GM12874 (cell line): ENCODE measurements around the gene TTC16.

Experiments used
- TF ChIP-seq, protein P1 (sequence below): IDR thresholded peaks from 2 replicates; pipeline ENCODE4 v1.5.1; 2011; ENCODE audit warnings: low read depth, mild to moderate bottlenecking, control low read depth, low read length, moderate library complexity; ENCODE audit not compliant: insufficient read depth

The TTC16 gene

DNA sequence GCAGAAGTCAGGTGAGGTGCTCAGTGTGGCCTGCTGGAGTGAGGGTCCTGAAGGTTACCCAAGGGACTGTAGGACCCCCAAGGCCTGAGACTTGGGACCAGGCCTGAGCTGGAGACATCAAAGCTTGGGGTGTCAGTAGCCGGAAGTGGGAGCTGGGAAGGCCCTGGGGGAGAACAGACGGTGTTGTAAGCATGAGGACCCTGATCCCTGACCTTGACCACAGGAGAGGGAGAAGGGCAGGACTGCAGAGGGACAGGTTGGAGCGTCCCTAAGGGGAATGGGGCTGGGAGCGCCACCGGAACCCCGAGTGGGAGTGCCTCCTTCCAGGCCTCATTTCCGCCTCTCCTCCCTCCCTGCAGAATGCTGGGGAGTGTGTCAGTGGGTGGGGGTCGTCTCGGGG lies 533 bp downstream of the TTC16 start:
- TF ChIP-seq, protein P1, sequence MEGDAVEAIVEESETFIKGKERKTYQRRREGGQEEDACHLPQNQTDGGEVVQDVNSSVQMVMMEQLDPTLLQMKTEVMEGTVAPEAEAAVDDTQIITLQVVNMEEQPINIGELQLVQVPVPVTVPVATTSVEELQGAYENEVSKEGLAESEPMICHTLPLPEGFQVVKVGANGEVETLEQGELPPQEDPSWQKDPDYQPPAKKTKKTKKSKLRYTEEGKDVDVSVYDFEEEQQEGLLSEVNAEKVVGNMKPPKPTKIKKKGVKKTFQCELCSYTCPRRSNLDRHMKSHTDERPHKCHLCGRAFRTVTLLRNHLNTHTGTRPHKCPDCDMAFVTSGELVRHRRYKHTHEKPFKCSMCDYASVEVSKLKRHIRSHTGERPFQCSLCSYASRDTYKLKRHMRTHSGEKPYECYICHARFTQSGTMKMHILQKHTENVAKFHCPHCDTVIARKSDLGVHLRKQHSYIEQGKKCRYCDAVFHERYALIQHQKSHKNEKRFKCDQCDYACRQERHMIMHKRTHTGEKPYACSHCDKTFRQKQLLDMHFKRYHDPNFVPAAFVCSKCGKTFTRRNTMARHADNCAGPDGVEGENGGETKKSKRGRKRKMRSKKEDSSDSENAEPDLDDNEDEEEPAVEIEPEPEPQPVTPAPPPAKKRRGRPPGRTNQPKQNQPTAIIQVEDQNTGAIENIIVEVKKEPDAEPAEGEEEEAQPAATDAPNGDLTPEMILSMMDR: no peak

GRCh38 chr9:127717766-127718165 lies 1.9 kb downstream of the TTC16 start:
- TF ChIP-seq, protein P1: no peak

DNA sequence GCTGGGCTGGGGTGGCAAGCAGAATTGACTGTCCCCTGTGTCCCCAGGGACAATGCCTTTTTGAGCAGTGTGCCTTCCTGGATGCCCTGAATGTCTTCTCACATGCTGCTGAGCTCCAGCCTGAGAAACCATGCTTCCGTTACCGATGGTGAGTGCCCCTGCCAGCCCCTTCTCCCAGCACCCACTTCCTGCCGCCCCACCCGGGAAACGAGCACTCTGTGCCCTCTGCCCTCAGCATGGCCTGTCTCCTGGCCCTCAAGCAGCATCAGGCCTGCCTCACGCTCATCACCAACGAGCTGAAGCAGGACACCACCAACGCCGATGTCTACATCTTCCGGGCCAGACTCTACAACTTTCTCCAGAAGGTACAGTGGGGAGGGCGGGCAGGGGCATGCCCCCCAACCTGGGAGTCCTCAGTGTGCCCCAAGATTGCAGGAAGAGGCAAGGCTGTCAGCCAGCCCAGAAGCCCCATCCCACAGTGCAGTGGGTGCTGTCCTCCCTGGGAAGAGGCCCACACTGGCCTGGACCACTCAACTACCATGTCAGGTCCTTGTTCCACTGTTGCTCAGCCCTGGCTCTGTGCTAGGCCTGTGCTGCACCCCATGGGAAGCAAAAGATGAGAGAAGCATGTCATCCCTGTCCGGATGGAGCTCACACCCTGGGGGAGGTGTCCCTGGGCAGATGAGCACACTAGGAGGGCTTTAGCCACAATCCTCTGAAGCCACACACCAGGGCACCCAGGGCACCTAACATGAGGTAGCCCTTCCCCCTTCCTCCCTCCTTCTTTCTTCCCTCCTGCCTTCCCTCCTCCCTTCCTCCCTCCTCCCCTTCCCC lies 4.4 kb downstream of the TTC16 start:
- TF ChIP-seq, protein P1: no peak

GRCh38 chr9:127720865-127721227 lies 5.0 kb downstream of the TTC16 start:
- TF ChIP-seq, protein P1: no peak

GRCh38 chr9:127721391-127721821 lies 5.5 kb downstream of the TTC16 start:
- TF ChIP-seq, protein P1: no peak

DNA sequence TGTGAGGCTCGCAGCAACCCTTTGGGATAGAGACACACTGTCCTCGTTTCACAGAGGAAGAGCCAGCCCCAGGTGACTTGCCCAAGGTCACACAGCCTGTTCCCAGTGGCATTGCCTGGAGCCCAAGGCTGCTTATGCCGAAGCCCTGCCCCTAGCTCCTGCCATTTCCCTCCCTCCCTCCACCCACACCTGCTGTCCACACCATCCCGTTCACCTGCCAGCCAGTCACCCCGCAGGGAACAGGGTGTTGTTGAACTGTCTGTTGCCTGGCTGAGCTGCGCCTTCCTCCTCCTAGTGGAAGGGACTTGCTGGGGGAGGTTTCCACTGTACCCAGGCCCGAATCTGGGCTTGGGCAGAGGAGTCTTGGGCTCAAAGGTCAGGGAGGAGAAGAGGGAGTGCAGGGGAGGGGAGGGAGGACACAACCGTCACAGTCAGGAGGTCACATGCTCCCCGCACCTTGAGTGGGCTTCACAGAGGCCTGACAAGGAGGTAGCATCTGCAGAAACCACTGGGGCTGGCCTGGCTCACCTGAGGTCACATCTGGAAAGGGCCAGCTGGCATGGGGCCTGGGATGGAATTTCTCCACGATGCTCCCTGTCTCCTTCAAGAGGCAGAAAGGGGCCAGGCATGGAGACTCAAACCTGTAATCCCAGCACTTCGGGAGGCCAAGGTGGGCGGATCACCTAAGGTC lies 6.3 kb downstream of the TTC16 start:
- TF ChIP-seq, protein P1: no peak

DNA sequence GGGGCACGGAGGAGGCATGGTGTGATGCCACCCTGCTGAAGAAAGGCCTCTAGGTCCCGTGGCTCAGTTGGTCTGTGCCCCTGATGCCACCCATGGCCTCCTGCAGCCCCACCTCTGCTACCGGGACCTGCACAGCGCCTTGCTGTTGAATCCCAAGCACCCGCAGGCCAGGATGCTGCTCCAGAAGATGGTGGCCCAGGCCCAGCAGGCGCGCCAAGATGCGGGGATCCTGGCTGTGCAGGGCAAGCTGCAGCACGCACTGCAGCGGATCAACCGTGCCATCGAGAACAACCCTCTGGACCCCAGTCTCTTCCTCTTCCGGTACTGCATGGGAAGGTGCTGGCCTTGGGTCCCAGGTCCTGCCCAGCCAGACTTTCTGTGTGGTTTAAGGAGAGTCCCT lies 7.1 kb downstream of the TTC16 start:
- TF ChIP-seq, protein P1: no peak
